Neuron (in vitro differentiated cells): ENCODE results near the gene ECM2.

Experiments used
- H2AFZ ChIP-seq: one replicate; pipeline ENCODE4 v1.6.1; 2013; ENCODE audit warnings: low read depth, mild to moderate bottlenecking, inconsistent platforms, low read length, moderate library complexity
- H3K27me3 ChIP-seq: one replicate; pipeline ENCODE4 v1.6.1; 2013; ENCODE audit warnings: low read length; ENCODE audit not compliant: insufficient read depth
- H3K36me3 ChIP-seq: one replicate; pipeline ENCODE4 v1.6.1; 2013; ENCODE audit warnings: low read length; ENCODE audit not compliant: insufficient read depth
- H3K4me1 ChIP-seq: one replicate; pipeline ENCODE4 v1.6.1; 2013; ENCODE audit warnings: low read length; ENCODE audit not compliant: insufficient read depth
- H3K4me3 ChIP-seq: 2 replicates; pipeline ENCODE4 v1.5.1; 2013; ENCODE audit warnings: mild to moderate bottlenecking, low read length, moderate library complexity
- H3K9me3 ChIP-seq: one replicate; pipeline ENCODE4 v1.6.1; 2013; ENCODE audit warnings: low read length

Gene ECM2

GRCh38 chr9:92547356-92547755 lies 11.6 kb upstream of the ECM2 start:
- no peaks in the 10 kb centered on the region for H3K9me3 ChIP-seq
- H3K27me3 ChIP-seq = no peaks in the 10 kb centered on the region
- H3K4me1 ChIP-seq = no peaks in the 10 kb centered on the region
- no peak overlapping the region for H2AFZ ChIP-seq
- H3K4me3 ChIP-seq = no peak overlapping the region
- H3K36me3 ChIP-seq = no peaks in the 10 kb centered on the region

GRCh38 chr9:92545002-92545510 lies 9.3 kb upstream of the ECM2 start:
- Histone ChIP-seq H3K36me3 (no peaks in the 10 kb centered on the region), H3K27me3 (no peaks in the 10 kb centered on the region), H3K9me3 (no peaks in the 10 kb centered on the region), H2AFZ (no peak overlapping the region), H3K4me3 (no peak overlapping the region), H3K4me1 (no peaks in the 10 kb centered on the region)

DNA sequence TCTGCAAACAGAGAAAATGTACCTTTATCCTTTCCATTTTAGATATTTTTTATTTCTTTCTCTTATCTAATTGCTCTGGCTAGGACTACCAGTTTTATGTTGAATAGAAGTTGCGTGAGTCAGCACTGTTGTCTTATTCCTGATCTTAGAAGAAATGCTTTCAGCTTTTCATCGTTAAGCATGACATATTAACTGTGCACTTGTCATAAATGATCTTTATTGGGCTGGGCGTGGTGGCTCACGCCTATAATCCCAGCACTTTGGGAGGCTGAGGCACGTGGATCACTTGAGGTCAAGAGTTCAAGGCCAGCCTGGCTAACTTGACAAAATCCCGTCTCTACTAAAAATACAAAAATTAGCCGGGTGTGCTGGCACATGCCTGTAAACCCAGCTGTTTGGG lies 8.2 kb upstream of the ECM2 start:
- Histone ChIP-seq H3K4me1 (no peaks in the 10 kb centered on the region), H3K36me3 (no peaks in the 10 kb centered on the region), H3K9me3 (no peaks in the 10 kb centered on the region), H3K27me3 (no peaks in the 10 kb centered on the region), H3K4me3 (no peak overlapping the region), H2AFZ (no peak overlapping the region)

GRCh38 chr9:92538541-92538940 lies 2.8 kb upstream of the ECM2 start:
- Histone ChIP-seq H3K9me3 (no peaks in the 10 kb centered on the region), H2AFZ (no peak overlapping the region), H3K4me1 (peaks cover 11% of the 10 kb centered on the region), H3K27me3 (no peaks in the 10 kb centered on the region), H3K36me3 (no peaks in the 10 kb centered on the region), H3K4me3 (no peak overlapping the region)

- H3K36me3 ChIP-seq = no peaks in the 10 kb centered on the region
- H3K4me1 ChIP-seq = peaks cover 11% of the 10 kb centered on the region
- H3K9me3 ChIP-seq = no peaks in the 10 kb centered on the region
- H2AFZ ChIP-seq = no peak overlapping the region
- no peak overlapping the region for H3K4me3 ChIP-seq
- no peaks in the 10 kb centered on the region for H3K27me3 ChIP-seq
Measured at GRCh38 chr9:92534674-92535073, 1.1 kb downstream of the ECM2 start.

GRCh38 chr9:92534204-92534603 lies 1.6 kb downstream of the ECM2 start:
- Histone ChIP-seq H3K4me1 (peaks cover 11% of the 10 kb centered on the region), H3K4me3 (no peak overlapping the region), H3K36me3 (no peaks in the 10 kb centered on the region), H3K27me3 (no peaks in the 10 kb centered on the region), H2AFZ (no peak overlapping the region), H3K9me3 (no peaks in the 10 kb centered on the region)

DNA sequence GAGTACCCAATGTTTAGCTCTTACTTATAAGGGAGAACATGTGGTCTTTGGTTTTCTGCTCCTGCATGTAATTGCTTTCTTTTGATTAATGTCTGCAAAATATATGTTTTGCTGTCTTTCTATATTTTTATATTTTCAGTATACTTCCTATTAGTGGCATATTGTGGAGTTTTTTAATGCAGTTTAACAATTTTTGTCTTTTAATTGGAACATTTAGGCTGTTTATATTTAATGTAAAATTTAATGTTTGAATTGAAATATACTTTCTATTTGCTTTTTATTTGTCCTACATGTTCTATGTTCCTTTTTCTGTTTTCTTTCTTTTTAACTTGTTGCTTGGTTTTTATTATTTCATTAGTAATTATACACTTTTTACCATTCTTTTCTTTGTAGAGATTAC lies 4.9 kb downstream of the ECM2 start:
- Histone ChIP-seq H3K4me1 (peaks cover 3% of the 10 kb centered on the region), H3K9me3 (no peaks in the 10 kb centered on the region), H3K36me3 (no peaks in the 10 kb centered on the region), H2AFZ (no peak overlapping the region), H3K4me3 (no peak overlapping the region), H3K27me3 (no peaks in the 10 kb centered on the region)

- no peak overlapping the region for H3K4me3 ChIP-seq
- H3K9me3 ChIP-seq = no peaks in the 10 kb centered on the region
- no peak overlapping the region for H2AFZ ChIP-seq
- H3K4me1 ChIP-seq = no peaks in the 10 kb centered on the region
- H3K27me3 ChIP-seq = no peaks in the 10 kb centered on the region
- no peaks in the 10 kb centered on the region for H3K36me3 ChIP-seq
Measured at GRCh38 chr9:92529124-92529523, 6.7 kb downstream of the ECM2 start.

DNA sequence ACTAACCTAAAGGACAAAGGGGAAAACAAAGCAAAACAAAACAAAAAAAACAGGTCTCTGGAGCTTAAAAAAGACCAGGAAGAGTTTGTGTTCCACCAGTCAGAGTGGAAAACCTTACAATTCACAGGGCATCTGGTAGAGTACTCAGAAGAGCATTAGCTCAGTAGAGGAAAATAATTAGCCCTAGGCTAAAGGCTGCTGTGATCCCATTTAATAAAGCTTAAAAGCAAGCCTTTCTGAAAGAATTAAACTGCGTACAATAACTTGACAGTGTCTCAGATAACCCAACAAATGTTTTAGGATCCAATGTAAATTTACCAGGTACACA lies 7.3 kb downstream of the ECM2 start:
- no peak overlapping the region for H2AFZ ChIP-seq
- H3K4me3 ChIP-seq = no peak overlapping the region
- no peaks in the 10 kb centered on the region for H3K9me3 ChIP-seq
- no peaks in the 10 kb centered on the region for H3K36me3 ChIP-seq
- no peaks in the 10 kb centered on the region for H3K27me3 ChIP-seq
- H3K4me1 ChIP-seq = no peaks in the 10 kb centered on the region

- Histone ChIP-seq H3K4me3 (no peak overlapping the region), H3K9me3 (no peaks in the 10 kb centered on the region), H3K27me3 (no peaks in the 10 kb centered on the region), H3K36me3 (no peaks in the 10 kb centered on the region), H2AFZ (no peak overlapping the region), H3K4me1 (no peaks in the 10 kb centered on the region)
Measured at GRCh38 chr9:92527832-92528521, 7.8 kb downstream of the ECM2 start.

DNA sequence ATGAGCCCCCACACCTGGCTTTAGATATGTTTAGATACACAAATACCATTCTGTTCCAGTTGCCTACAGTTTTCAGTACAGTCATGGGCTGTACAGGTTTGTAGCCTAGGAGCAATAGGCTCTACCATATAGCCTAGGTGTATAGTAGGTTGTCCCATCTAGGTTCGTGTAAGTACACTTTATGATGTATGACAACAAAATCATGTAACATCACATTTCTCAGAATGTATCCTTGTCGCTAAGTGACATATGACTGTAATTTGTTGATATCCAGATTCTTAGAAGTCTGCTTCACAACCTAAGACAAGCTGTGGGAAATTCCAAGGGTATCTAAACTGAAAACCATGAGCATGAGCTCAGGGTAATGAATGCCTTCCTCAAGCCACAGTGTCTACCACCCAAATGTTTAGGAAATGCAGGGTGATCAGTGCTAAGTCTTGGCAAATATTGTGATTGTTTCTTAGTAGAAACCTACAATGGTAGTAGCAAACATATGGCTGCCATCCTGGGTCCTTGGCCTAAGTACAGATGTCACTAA lies 8.4 kb downstream of the ECM2 start:
- Histone ChIP-seq H3K4me3 (no peak overlapping the region), H2AFZ (no peak overlapping the region), H3K36me3 (no peaks in the 10 kb centered on the region), H3K27me3 (no peaks in the 10 kb centered on the region), H3K4me1 (no peaks in the 10 kb centered on the region), H3K9me3 (no peaks in the 10 kb centered on the region)

GRCh38 chr9:92525306-92525705 lies 10.5 kb downstream of the ECM2 start:
- no peaks in the 10 kb centered on the region for H3K4me1 ChIP-seq
- H3K9me3 ChIP-seq = no peaks in the 10 kb centered on the region
- H3K27me3 ChIP-seq = no peaks in the 10 kb centered on the region
- H3K36me3 ChIP-seq = no peaks in the 10 kb centered on the region
- no peak overlapping the region for H2AFZ ChIP-seq
- no peak overlapping the region for H3K4me3 ChIP-seq

DNA sequence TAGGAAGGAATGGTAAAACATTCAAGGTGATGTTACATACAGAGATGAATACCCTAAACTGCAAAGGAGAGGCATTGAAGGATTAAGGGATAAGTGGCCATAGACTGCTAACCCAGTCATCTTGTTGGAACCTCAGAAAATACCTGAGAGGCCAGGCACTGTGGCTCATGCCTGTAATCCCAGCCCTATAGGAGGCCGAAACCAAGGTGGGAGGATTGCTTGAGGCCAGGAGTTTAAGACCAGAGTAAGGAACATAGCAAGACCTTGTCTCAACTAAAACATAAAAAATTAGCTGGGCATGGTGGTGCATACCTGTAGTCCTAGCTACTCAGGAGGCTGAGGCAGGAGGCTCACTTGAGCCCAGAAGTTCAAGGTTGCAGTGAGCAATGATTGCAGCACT lies 10.9 kb downstream of the ECM2 start:
- H3K9me3 ChIP-seq = no peaks in the 10 kb centered on the region
- H3K27me3 ChIP-seq = no peaks in the 10 kb centered on the region
- no peak overlapping the region for H2AFZ ChIP-seq
- H3K36me3 ChIP-seq = no peaks in the 10 kb centered on the region
- H3K4me1 ChIP-seq = no peaks in the 10 kb centered on the region
- no peak overlapping the region for H3K4me3 ChIP-seq
